ENCODE results near the gene AP1S3. TPM values are rescaled to one million over a fixed set of nuclear protein-coding genes. Genes with fewer than 3 reads are reported as not detected.

Gene AP1S3
- polyA plus RNA-seq, 1 donor: 6.3 TPM

Other genes starting within 250 kb of the AP1S3 start
- gene SCG2, start 235.2 kb downstream of the AP1S3 start, polyA plus RNA-seq: 82.8 TPM
- gene WDFY1, start 107.8 kb upstream of the AP1S3 start, polyA plus RNA-seq: 56.7 TPM
- 28.3 TPM for gene MRPL44, start 119.9 kb upstream of the AP1S3 start, polyA plus RNA-seq
- gene SERPINE2, start 201.7 kb upstream of the AP1S3 start, polyA plus RNA-seq: 72.4 TPM

All from large intestine (tissue), 1 donor.